ENCODE data around the gene KCNK4. TPM values are rescaled to one million over a fixed set of nuclear protein-coding genes. Genes with fewer than 3 reads are reported as not detected.

The KCNK4 gene
- total and polyA plus RNA-seq, 4 donors = not detected

- TF ChIP-seq YY1 (IDR thresholded peaks at IDR 0.05) = no peak
- TF ChIP-seq, protein P1, sequence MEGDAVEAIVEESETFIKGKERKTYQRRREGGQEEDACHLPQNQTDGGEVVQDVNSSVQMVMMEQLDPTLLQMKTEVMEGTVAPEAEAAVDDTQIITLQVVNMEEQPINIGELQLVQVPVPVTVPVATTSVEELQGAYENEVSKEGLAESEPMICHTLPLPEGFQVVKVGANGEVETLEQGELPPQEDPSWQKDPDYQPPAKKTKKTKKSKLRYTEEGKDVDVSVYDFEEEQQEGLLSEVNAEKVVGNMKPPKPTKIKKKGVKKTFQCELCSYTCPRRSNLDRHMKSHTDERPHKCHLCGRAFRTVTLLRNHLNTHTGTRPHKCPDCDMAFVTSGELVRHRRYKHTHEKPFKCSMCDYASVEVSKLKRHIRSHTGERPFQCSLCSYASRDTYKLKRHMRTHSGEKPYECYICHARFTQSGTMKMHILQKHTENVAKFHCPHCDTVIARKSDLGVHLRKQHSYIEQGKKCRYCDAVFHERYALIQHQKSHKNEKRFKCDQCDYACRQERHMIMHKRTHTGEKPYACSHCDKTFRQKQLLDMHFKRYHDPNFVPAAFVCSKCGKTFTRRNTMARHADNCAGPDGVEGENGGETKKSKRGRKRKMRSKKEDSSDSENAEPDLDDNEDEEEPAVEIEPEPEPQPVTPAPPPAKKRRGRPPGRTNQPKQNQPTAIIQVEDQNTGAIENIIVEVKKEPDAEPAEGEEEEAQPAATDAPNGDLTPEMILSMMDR (IDR thresholded peaks at IDR 0.05; ENCODE audit: low read depth, low read length, missing input control) = no peak
- no peak for TF ChIP-seq FOXA1 (IDR thresholded peaks at IDR 0.05)
- no peak for TF ChIP-seq ZBTB33 (IDR thresholded peaks at IDR 0.05)
- TF ChIP-seq REST (IDR thresholded peaks at IDR 0.05) = no peak
- TF ChIP-seq MAX (IDR thresholded peaks at IDR 0.05) = no peak
- TF ChIP-seq RAD21 (IDR thresholded peaks at IDR 0.05) = no peak
- TF ChIP-seq EGR1 (IDR thresholded peaks at IDR 0.05; ENCODE audit: low read depth in 2 of 2) = no peak
- no peak for TF ChIP-seq NR2F2 (IDR thresholded peaks at IDR 0.05)
- TF ChIP-seq ATF3 (IDR thresholded peaks at IDR 0.05) = no peak
- TF ChIP-seq GABPA (IDR thresholded peaks at IDR 0.05 in 1 of 2, conservative IDR thresholded peaks at IDR 0.05 in 1 of 2) = no peak
- TF ChIP-seq FOXA2 (IDR thresholded peaks at IDR 0.05) = no peak
- no peak overlapping the region for H3K27ac ChIP-seq (ENCODE audit: low read depth in 1 of 2, low read length in 2 of 2)
- no peak for DNase-seq (ENCODE audit: low spot score)
- H3K4me1 ChIP-seq (ENCODE audit: control insufficient read depth in 4 of 4, insufficient read depth in 4 of 4, low read length in 3 of 4) = peaks cover 14 to 51% (median 25%) of the 10 kb centered on the region in 4 donors
- H3K9ac ChIP-seq (ENCODE audit: low read depth in 1 of 2, low read length in 2 of 2) = no peak overlapping the region
- no peak overlapping the region for H3K4me3 ChIP-seq (ENCODE audit: low read depth in 1 of 3, low read length in 3 of 3)
- no peaks in the 10 kb centered on the region for H3K36me3 ChIP-seq (ENCODE audit: control insufficient read depth in 4 of 4, insufficient read depth in 3 of 4, low read depth in 1 of 4, low read length in 3 of 4)
- H3K27me3 ChIP-seq (ENCODE audit: control insufficient read depth in 4 of 4, insufficient read depth in 4 of 4, low read length in 3 of 4) = peaks cover 0 to 4% (median under 1%) of the 10 kb centered on the region in 4 donors
- H3K9me3 ChIP-seq (ENCODE audit: control insufficient read depth in 4 of 4, low read length in 3 of 4) = no peaks in the 10 kb centered on the region
- WGBS = 96% methylated on average over 33 of the region's 33 CpGs
These were observed 3.3 kb upstream of the KCNK4 start for GRCh38 chr11:64287676-64288352.

DNA sequence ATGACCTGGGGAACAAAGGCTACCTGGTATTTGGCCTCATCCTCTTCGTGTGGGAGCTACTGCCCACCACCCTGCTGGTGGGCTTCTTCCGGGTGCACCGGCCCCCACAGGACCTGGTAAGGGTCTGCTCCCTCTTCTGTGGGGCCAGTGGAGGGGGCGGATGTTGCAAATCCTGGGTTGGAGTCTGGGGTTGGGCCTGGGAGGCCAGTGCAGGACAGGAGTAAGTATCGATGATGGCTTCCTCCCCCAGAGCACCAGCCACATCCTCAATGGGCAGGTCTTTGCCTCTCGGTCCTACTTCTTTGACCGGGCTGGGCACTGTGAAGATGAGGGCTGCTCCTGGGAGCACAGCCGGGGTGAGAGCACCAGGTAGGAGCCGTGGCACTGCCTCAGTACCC, 2.8 kb upstream of the KCNK4 start:
- no peak overlapping the region for H3K4me3 ChIP-seq (ENCODE audit: low read depth in 1 of 3, low read length in 3 of 3)
- no peak overlapping the region for H3K9ac ChIP-seq (ENCODE audit: low read depth in 1 of 2, low read length in 2 of 2)
- no peaks in the 10 kb centered on the region for H3K36me3 ChIP-seq (ENCODE audit: control insufficient read depth in 4 of 4, insufficient read depth in 3 of 4, low read depth in 1 of 4, low read length in 3 of 4)
- peaks cover 0 to 4% (median 2%) of the 10 kb centered on the region in 4 donors for H3K27me3 ChIP-seq (ENCODE audit: control insufficient read depth in 4 of 4, insufficient read depth in 4 of 4, low read length in 3 of 4)
- H3K9me3 ChIP-seq (ENCODE audit: control insufficient read depth in 4 of 4, low read length in 3 of 4) = no peaks in the 10 kb centered on the region
- H3K27ac ChIP-seq (ENCODE audit: low read depth in 1 of 2, low read length in 2 of 2) = no peak overlapping the region
- H3K4me1 ChIP-seq (ENCODE audit: control insufficient read depth in 4 of 4, insufficient read depth in 4 of 4, low read length in 3 of 4) = peaks cover 14 to 46% (median 22%) of the 10 kb centered on the region in 4 donors
- DNase-seq (ENCODE audit: low spot score) = no peak
- WGBS = 96% methylated on average over 9 of the region's 9 CpGs
- TF ChIP-seq YY1 (IDR thresholded peaks at IDR 0.05) = no peak
- no peak for TF ChIP-seq FOXA2 (IDR thresholded peaks at IDR 0.05)
- no peak for TF ChIP-seq REST (IDR thresholded peaks at IDR 0.05)
- TF ChIP-seq TAF1 (conservative IDR thresholded peaks at IDR 0.05) = no peak
- no peak for TF ChIP-seq SP1 (IDR thresholded peaks at IDR 0.05)
- TF ChIP-seq RXRA (IDR thresholded peaks at IDR 0.05) = no peak
- no peak for TF ChIP-seq JUND (IDR thresholded peaks at IDR 0.05)
- TF ChIP-seq RAD21 (IDR thresholded peaks at IDR 0.05) = no peak
- TF ChIP-seq EGR1 (IDR thresholded peaks at IDR 0.05; ENCODE audit: low read depth in 2 of 2) = no peak
- no peak for TF ChIP-seq GABPA (IDR thresholded peaks at IDR 0.05 in 1 of 2, conservative IDR thresholded peaks at IDR 0.05 in 1 of 2)
- TF ChIP-seq ZBTB33 (IDR thresholded peaks at IDR 0.05) = no peak
- no peak for TF ChIP-seq MAX (IDR thresholded peaks at IDR 0.05)
- no peak for TF ChIP-seq NR2F2 (IDR thresholded peaks at IDR 0.05)

Data from liver (tissue), 9 donors.